Measurements from ENCODE around the gene UVRAG. TPM values are rescaled to one million over a fixed set of nuclear protein-coding genes. Genes with fewer than 3 reads are reported as not detected.

Gene UVRAG
- total and polyA plus RNA-seq, 4 donors = 4.4 to 15.1 (median 10.0) TPM

DNA sequence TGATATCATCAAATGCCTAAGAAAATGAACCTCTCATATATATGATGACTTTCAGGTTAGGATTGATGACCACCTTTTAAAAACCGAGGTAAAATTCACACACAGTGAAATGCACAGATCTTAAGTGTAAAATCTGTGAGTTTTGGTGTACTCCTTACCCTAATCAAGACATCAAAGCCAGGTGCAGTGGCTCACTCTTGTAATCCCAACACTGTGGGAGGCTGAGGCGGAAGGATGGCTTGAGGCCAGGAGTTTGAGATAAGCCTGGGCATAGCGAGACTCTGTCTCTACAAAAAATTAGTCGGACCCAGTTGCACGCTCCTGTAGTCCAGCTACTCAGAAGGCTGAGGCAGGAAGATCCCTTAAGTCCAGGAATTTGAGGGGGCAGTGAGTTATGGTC is 140.4 kb downstream of the UVRAG start:
- 94% methylated on average over 5 of the region's 5 CpGs for WGBS
- no peaks in the 10 kb centered on the region for H3K9me3 ChIP-seq (ENCODE audit: control insufficient read depth in 4 of 4, low read length in 3 of 4)
- no peak overlapping the region for H3K9ac ChIP-seq (ENCODE audit: low read depth in 1 of 2, low read length in 2 of 2)
- TF ChIP-seq, protein P1, sequence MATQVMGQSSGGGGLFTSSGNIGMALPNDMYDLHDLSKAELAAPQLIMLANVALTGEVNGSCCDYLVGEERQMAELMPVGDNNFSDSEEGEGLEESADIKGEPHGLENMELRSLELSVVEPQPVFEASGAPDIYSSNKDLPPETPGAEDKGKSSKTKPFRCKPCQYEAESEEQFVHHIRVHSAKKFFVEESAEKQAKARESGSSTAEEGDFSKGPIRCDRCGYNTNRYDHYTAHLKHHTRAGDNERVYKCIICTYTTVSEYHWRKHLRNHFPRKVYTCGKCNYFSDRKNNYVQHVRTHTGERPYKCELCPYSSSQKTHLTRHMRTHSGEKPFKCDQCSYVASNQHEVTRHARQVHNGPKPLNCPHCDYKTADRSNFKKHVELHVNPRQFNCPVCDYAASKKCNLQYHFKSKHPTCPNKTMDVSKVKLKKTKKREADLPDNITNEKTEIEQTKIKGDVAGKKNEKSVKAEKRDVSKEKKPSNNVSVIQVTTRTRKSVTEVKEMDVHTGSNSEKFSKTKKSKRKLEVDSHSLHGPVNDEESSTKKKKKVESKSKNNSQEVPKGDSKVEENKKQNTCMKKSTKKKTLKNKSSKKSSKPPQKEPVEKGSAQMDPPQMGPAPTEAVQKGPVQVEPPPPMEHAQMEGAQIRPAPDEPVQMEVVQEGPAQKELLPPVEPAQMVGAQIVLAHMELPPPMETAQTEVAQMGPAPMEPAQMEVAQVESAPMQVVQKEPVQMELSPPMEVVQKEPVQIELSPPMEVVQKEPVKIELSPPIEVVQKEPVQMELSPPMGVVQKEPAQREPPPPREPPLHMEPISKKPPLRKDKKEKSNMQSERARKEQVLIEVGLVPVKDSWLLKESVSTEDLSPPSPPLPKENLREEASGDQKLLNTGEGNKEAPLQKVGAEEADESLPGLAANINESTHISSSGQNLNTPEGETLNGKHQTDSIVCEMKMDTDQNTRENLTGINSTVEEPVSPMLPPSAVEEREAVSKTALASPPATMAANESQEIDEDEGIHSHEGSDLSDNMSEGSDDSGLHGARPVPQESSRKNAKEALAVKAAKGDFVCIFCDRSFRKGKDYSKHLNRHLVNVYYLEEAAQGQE (IDR thresholded peaks at IDR 0.05) = no peak
- no peak for TF ChIP-seq SP1 (IDR thresholded peaks at IDR 0.05)
- TF ChIP-seq JUND (IDR thresholded peaks at IDR 0.05) = no peak
- TF ChIP-seq YY1 (IDR thresholded peaks at IDR 0.05) = no peak
- no peak for TF ChIP-seq CTCF (IDR thresholded peaks at IDR 0.05; ENCODE audit: low read depth, low read length, missing input control)
- TF ChIP-seq, protein P2, sequence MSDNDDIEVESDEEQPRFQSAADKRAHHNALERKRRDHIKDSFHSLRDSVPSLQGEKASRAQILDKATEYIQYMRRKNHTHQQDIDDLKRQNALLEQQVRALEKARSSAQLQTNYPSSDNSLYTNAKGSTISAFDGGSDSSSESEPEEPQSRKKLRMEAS (IDR thresholded peaks at IDR 0.05) = no peak
- TF ChIP-seq NR2F2 (IDR thresholded peaks at IDR 0.05) = no peak
- TF ChIP-seq, protein P3, sequence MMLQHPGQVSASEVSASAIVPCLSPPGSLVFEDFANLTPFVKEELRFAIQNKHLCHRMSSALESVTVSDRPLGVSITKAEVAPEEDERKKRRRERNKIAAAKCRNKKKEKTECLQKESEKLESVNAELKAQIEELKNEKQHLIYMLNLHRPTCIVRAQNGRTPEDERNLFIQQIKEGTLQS (IDR thresholded peaks at IDR 0.05) = no peak
- no peak for TF ChIP-seq FOXA1 (IDR thresholded peaks at IDR 0.05)
- TF ChIP-seq TAF1 (conservative IDR thresholded peaks at IDR 0.05) = no peak
- no peak for TF ChIP-seq EGR1 (IDR thresholded peaks at IDR 0.05; ENCODE audit: low read depth in 2 of 2)
- TF ChIP-seq, protein P4, sequence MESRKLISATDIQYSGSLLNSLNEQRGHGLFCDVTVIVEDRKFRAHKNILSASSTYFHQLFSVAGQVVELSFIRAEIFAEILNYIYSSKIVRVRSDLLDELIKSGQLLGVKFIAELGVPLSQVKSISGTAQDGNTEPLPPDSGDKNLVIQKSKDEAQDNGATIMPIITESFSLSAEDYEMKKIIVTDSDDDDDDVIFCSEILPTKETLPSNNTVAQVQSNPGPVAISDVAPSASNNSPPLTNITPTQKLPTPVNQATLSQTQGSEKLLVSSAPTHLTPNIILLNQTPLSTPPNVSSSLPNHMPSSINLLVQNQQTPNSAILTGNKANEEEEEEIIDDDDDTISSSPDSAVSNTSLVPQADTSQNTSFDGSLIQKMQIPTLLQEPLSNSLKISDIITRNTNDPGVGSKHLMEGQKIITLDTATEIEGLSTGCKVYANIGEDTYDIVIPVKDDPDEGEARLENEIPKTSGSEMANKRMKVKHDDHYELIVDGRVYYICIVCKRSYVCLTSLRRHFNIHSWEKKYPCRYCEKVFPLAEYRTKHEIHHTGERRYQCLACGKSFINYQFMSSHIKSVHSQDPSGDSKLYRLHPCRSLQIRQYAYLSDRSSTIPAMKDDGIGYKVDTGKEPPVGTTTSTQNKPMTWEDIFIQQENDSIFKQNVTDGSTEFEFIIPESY (IDR thresholded peaks at IDR 0.05) = no peak
- TF ChIP-seq HNF4G (IDR thresholded peaks at IDR 0.05) = no peak
- no peak for TF ChIP-seq RXRA (IDR thresholded peaks at IDR 0.05)
- H3K27ac ChIP-seq (ENCODE audit: low read depth in 1 of 2, low read length in 2 of 2) = no peak overlapping the region
- H3K27me3 ChIP-seq (ENCODE audit: control insufficient read depth in 4 of 4, insufficient read depth in 4 of 4, low read length in 3 of 4) = no peaks in the 10 kb centered on the region
- H3K4me3 ChIP-seq (ENCODE audit: low read depth in 1 of 3, low read length in 3 of 3) = no peak overlapping the region
- H3K4me1 ChIP-seq (ENCODE audit: control insufficient read depth in 4 of 4, insufficient read depth in 4 of 4, low read length in 3 of 4) = no peaks in the 10 kb centered on the region
- DNase-seq (ENCODE audit: low spot score) = no peak
- no peaks in the 10 kb centered on the region for H3K36me3 ChIP-seq (ENCODE audit: control insufficient read depth in 4 of 4, insufficient read depth in 3 of 4, low read depth in 1 of 4, low read length in 3 of 4)

DNA sequence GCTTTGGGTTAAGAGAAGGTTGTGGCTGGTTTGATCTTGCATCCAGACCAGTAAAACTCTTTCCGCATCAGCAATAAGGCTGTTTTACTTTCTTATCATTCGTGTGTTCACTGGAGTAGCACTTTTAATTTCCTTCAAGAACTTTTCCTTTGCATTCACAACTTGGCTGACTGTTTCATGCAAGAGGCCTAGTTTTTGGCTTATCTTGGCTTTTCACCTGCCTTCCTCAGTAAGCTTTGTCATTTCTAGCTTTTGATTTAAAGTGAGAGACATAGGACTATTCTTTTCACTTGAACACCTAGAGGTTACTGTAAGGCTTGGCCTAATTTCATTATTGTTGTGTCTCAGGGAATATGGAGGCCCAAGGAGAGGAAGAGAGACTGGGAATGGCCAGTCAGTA is 144.5 kb downstream of the UVRAG start:
- no peaks in the 10 kb centered on the region for H3K9me3 ChIP-seq (ENCODE audit: control insufficient read depth in 4 of 4, low read length in 3 of 4)
- WGBS = 94% methylated on average over 2 of the region's 2 CpGs
- TF ChIP-seq, protein P3 (IDR thresholded peaks at IDR 0.05) = no peak
- TF ChIP-seq, protein P4 (IDR thresholded peaks at IDR 0.05) = no peak
- TF ChIP-seq NR2F2 (IDR thresholded peaks at IDR 0.05) (no peak), HNF4G (IDR thresholded peaks at IDR 0.05) (no peak), RXRA (IDR thresholded peaks at IDR 0.05) (no peak)
- TF ChIP-seq, protein P1 (IDR thresholded peaks at IDR 0.05) = no peak
- TF ChIP-seq, protein P2 (IDR thresholded peaks at IDR 0.05) = no peak
- H3K27me3 ChIP-seq (ENCODE audit: control insufficient read depth in 4 of 4, insufficient read depth in 4 of 4, low read length in 3 of 4) = no peaks in the 10 kb centered on the region
- no peak overlapping the region for H3K27ac ChIP-seq (ENCODE audit: low read depth in 1 of 2, low read length in 2 of 2)
- H3K9ac ChIP-seq (ENCODE audit: low read depth in 1 of 2, low read length in 2 of 2) = no peak overlapping the region
- no peaks in the 10 kb centered on the region for H3K4me1 ChIP-seq (ENCODE audit: control insufficient read depth in 4 of 4, insufficient read depth in 4 of 4, low read length in 3 of 4)
- DNase-seq (ENCODE audit: low spot score) = no peak
- no peak overlapping the region for H3K4me3 ChIP-seq (ENCODE audit: low read depth in 1 of 3, low read length in 3 of 3)
- no peaks in the 10 kb centered on the region for H3K36me3 ChIP-seq (ENCODE audit: control insufficient read depth in 4 of 4, insufficient read depth in 3 of 4, low read depth in 1 of 4, low read length in 3 of 4)
